Lung (tissue), 12 donors: Measurements from ENCODE around the gene BCL2L1. TPM values are rescaled to one million over a fixed set of nuclear protein-coding genes. Genes with fewer than 3 reads are reported as not detected.

Source experiments
- ATAC-seq: fragments of 200-7000 bp; cut with Tn5 transposase; one replicate; pipeline ENCODE4 v1.9.1; 2020; ENCODE audit warnings: moderate number of reproducible peaks; ENCODE audit not compliant: insufficient read depth, low FRiP score
- DNase-seq, 3 donors: peaks; one replicate each; pipeline ENCODE4 v3.0.0-alpha.2; 2013 to 2017
- H3K27ac ChIP-seq, 2 donors: one replicate each; pipeline ENCODE4 v1.5.1; 2013; ENCODE audit warnings: mild to moderate bottlenecking in 2 of 2, moderate library complexity in 2 of 2, control low read depth in 1 of 2, inconsistent platforms in 1 of 2, low read depth in 1 of 2, low read length in 1 of 2
- H3K27me3 ChIP-seq, 3 donors: one replicate each; pipeline ENCODE4 v1.5.1; 2013; ENCODE audit warnings: low read length in 2 of 3; ENCODE audit not compliant: control insufficient read depth in 3 of 3, insufficient read depth in 3 of 3
- H3K36me3 ChIP-seq, 4 donors: one replicate each; pipeline ENCODE4 v1.5.1; 2013; ENCODE audit warnings: low read length in 4 of 4, mild to moderate bottlenecking in 1 of 4, moderate library complexity in 1 of 4; ENCODE audit not compliant: control insufficient read depth in 4 of 4, insufficient read depth in 4 of 4
- H3K4me1 ChIP-seq, 5 donors: one replicate each; pipeline ENCODE4 v1.5.1; 2013; ENCODE audit warnings: low read length in 5 of 5, mild to moderate bottlenecking in 2 of 5, moderate library complexity in 1 of 5; ENCODE audit not compliant: control insufficient read depth in 5 of 5, insufficient read depth in 5 of 5
- H3K4me3 ChIP-seq: one replicate; pipeline ENCODE4 v1.5.1; 2013; ENCODE audit warnings: mild to moderate bottlenecking, control low read depth, moderate library complexity
- H3K9ac ChIP-seq, 2 donors: one replicate each; pipeline ENCODE4 v1.5.1; 2013; ENCODE audit warnings: low read length in 2 of 2, control low read depth in 1 of 2; ENCODE audit not compliant: insufficient read depth in 1 of 2
- H3K9me3 ChIP-seq, 4 donors: one replicate each; pipeline ENCODE4 v1.5.1; 2013; ENCODE audit warnings: low read length in 3 of 4, mild to moderate bottlenecking in 1 of 4, moderate library complexity in 1 of 4; ENCODE audit not compliant: control insufficient read depth in 4 of 4, insufficient read depth in 3 of 4
- WGBS, 2 donors: extraction: QIAGEN DNeasy Blood & Tissue Kit; methylation state at CpG; one replicate each; pipeline ENCODE4 v1.1.7; 2013; 5-methylcytosine and 5-hydroxymethylcytosine counted together
- polyA plus RNA-seq, 2 donors: library from polyadenylated mRNA; stranded (reverse); fragments of 200-250 nt; gene quantifications; one replicate each; pipeline ENCODE4 v1.2.1, GENCODE V29; 2013
- total RNA-seq, 2 donors: library from RNA; depleted of rRNA in 1 of 2; stranded (reverse); fragments of >200 nt in 1 of 2; gene quantifications; one replicate each; pipeline ENCODE4 v1.2.1, GENCODE V29; 2014 to 2021
- TF ChIP-seq, protein P1 (sequence below): IDR thresholded peaks from 2 replicates; pipeline ENCODE4 v1.5.1; 2012; ENCODE audit warnings: mild to moderate bottlenecking; ENCODE audit errors: control extremely low read depth, extremely low read depth
- donor health status: control.
- donor health status: control.
- donor health status: Bipolar disorder and iron deficiency.
- donor health status: healthy.
- donor health status: DM: yes; HTN: yes; CAD: no.

BCL2L1 gene
- total and polyA plus RNA-seq, 4 donors, result 107 to 150 (median 117) TPM

DNA sequence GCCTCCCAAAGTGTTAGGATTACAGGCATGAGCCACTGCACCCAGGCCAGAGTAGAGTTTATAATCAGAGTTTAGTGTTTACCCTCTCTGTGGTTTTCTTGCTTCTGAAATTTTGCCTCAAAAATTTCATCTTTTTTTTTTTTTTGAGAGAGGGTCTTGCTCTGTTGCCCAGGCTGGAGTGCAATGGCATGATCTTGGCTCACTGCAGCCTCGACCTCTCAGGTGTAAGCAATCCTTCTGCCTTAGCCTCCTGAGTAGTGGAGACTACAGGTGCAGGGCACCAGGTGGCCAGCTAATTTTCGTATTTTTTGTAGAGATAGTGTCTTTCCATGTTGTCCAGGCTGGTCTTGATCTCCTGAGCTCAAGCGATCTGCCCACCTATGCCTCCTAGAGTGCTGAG is 45.1 kb upstream of the BCL2L1 start:
- TF ChIP-seq, protein P1, sequence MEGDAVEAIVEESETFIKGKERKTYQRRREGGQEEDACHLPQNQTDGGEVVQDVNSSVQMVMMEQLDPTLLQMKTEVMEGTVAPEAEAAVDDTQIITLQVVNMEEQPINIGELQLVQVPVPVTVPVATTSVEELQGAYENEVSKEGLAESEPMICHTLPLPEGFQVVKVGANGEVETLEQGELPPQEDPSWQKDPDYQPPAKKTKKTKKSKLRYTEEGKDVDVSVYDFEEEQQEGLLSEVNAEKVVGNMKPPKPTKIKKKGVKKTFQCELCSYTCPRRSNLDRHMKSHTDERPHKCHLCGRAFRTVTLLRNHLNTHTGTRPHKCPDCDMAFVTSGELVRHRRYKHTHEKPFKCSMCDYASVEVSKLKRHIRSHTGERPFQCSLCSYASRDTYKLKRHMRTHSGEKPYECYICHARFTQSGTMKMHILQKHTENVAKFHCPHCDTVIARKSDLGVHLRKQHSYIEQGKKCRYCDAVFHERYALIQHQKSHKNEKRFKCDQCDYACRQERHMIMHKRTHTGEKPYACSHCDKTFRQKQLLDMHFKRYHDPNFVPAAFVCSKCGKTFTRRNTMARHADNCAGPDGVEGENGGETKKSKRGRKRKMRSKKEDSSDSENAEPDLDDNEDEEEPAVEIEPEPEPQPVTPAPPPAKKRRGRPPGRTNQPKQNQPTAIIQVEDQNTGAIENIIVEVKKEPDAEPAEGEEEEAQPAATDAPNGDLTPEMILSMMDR, result no peak
- H3K9ac ChIP-seq, result no peak overlapping the region
- H3K27ac ChIP-seq, result no peak overlapping the region
- DNase-seq (no peak), ATAC-seq (no peak)
- peaks cover 0 to 15% (median 7%) of the 10 kb centered on the region in 4 donors for H3K36me3 ChIP-seq
- no peak overlapping the region for H3K4me3 ChIP-seq
- peaks cover 0 to 3% (median 0%) of the 10 kb centered on the region in 5 donors for H3K4me1 ChIP-seq
- no peaks in the 10 kb centered on the region for H3K27me3 ChIP-seq
- no peaks in the 10 kb centered on the region for H3K9me3 ChIP-seq
- WGBS, 2 donors, result 96 to 98% methylated on average over 3 of the region's 3 CpGs

DNA sequence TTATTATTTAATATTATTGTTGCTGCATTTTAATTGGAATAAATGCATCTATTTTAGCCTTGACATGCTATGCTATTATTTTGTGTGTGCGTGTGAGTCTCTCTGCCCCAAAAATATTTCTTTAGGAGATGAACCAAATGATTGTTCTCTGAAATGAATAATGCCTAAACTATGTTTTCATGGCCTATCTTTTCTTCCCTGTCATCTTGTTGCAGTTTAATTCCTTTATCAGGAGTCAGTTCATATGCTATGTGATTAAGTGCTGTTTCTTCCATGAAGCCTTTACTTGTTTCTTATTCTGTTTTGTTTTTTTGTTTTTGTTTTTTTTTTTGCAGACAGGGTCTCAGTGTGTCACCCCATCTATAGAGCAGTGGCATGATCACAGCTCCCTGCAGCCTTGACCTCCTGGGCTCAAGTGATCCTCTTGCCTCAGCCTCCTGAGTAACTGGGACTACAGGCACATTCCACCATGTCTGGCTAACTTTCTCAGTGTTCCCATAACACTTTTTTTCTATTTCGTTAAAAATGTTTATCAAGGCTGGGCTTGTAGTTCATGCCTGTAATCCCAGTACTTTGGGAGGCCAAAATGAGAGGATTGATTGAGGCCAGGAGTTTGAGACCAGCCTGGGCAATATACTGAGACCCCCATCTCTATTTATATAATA is 42.1 kb upstream of the BCL2L1 start:
- no peak overlapping the region for H3K9ac ChIP-seq
- no peak overlapping the region for H3K4me3 ChIP-seq
- H3K36me3 ChIP-seq, result peaks cover 0 to 15% (median 4%) of the 10 kb centered on the region in 4 donors
- H3K4me1 ChIP-seq, result peaks cover 0 to 9% (median 2%) of the 10 kb centered on the region in 5 donors
- H3K9me3 ChIP-seq, result no peaks in the 10 kb centered on the region
- TF ChIP-seq, protein P1, result no peak
- ATAC-seq (no peak), DNase-seq (no peak)
- 90 to 97% methylated on average over 2 of the region's 2 CpGs for WGBS, 2 donors
- no peak overlapping the region for H3K27ac ChIP-seq
- no peaks in the 10 kb centered on the region for H3K27me3 ChIP-seq

DNA sequence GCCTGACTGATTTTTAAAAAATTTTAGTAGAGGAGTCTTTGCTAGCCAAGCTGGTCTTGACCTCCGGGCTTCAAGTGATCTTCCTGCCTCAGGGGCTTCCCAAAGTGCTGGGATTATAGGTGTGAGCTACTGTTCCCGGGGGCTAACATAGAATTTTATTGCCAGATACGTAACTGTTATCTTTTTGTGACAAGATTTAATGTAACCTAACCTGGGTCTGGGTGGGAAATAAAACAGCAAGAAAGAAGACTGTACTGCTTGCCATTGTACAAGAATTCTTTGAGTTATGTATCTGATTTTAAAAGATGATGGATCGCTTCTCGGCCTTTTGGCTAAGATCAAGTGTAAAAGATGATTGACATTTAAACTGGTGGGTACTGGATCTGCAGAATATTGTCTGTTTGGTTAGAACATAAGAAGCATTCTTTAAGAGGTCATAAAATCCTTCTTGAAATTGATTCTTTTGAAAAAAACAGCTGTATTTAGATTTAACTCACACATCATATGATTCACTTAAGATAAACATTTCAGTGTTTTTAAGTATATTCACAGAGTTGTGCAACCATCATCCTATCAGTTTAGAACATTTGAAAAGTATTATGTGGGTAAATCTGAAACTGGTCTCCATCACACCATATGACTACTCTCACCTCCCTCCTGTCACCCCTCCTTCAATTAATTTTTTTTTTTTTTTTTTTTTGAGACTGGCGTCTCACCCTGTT is 38.0 kb upstream of the BCL2L1 start:
- Histone ChIP-seq H3K27me3 (no peaks in the 10 kb centered on the region), H3K36me3 (peaks cover 0 to 5% (median 2%) of the 10 kb centered on the region in 4 donors), H3K4me3 (no peak overlapping the region), H3K27ac (no peak overlapping the region), H3K4me1 (peaks cover 0 to 25% (median 5%) of the 10 kb centered on the region in 5 donors), H3K9me3 (no peaks in the 10 kb centered on the region), H3K9ac (peak overlapping the region in 1 of 2 donors; percentile 28)
- no peak for ATAC-seq
- TF ChIP-seq, protein P1, result no peak
- 93% methylated on average over 6 of the region's 6 CpGs for WGBS, 2 donors
- DNase-seq, result peak in 2 of 3 donors; percentile 87 to 91
